Measurements from ENCODE around the gene TLCD5. TPM values are rescaled to one million over a fixed set of nuclear protein-coding genes. Genes with fewer than 3 reads are reported as not detected.

The TLCD5 gene
- total RNA-seq, 1 experiment from 2014 or later: 6.0 TPM

- Histone ChIP-seq H3F3A (ENCODE audit: insufficient read depth, low read depth) (peaks cover 38% of the 10 kb centered on the region), H3K4me2 (peak overlapping the region; percentile 77), H3K4me1 (replicated peaks; ENCODE audit: insufficient read depth) (peaks cover 32% of the 10 kb centered on the region), H3K9me2 (ENCODE audit: insufficient read depth) (no peaks in the 10 kb centered on the region), H3K9me3 (ENCODE audit: insufficient read depth, low read depth) (no peaks in the 10 kb centered on the region), H3K4me3 (peak overlapping the region; percentile 79; the same call in 1 of the 2 replicates), H3K27me3 (ENCODE audit: insufficient read depth, low read depth) (no peaks in the 10 kb centered on the region), H2AFZ (no peak overlapping the region), H3K27ac (no peak overlapping the region), H3K36me3 (ENCODE audit: low read depth) (no peaks in the 10 kb centered on the region), H3K79me2 (ENCODE audit: low read depth) (no peaks in the 10 kb centered on the region), H4K20me1 (ENCODE audit: insufficient read depth) (no peaks in the 10 kb centered on the region)
- intact Hi-C loops (cut with micrococcal nuclease; ENCODE audit: unreplicated experiment): no loop called here
- TF ChIP-seq CTCF (conservative IDR thresholded peaks at IDR 0.05) (no peak), EZH2 (IDR thresholded peaks at IDR 0.05; ENCODE audit: low read depth) (no peak)
- no peak for DNase-seq
- CTCF ChIA-PET: no interaction called here
- POLR2A ChIA-PET (ENCODE audit: unreplicated experiment): no interaction called here
- BruUV-seq (replicated peaks): no TSS peak
Observed at GRCh38 chr11:120326228-120326627, 1.1 kb downstream of the TLCD5 start.

GRCh38 chr11:120326845-120327281, 1.8 kb downstream of the TLCD5 start:
- Histone ChIP-seq H3K27ac (no peak overlapping the region), H3K27me3 (ENCODE audit: insufficient read depth, low read depth) (no peaks in the 10 kb centered on the region), H3K9me2 (ENCODE audit: insufficient read depth) (no peaks in the 10 kb centered on the region), H4K20me1 (ENCODE audit: insufficient read depth) (no peaks in the 10 kb centered on the region), H3K4me3 (no peak overlapping the region), H3K36me3 (ENCODE audit: low read depth) (no peaks in the 10 kb centered on the region), H3F3A (ENCODE audit: insufficient read depth, low read depth) (peaks cover 42% of the 10 kb centered on the region), H3K4me1 (replicated peaks; ENCODE audit: insufficient read depth) (peaks cover 38% of the 10 kb centered on the region), H3K9me3 (ENCODE audit: insufficient read depth, low read depth) (no peaks in the 10 kb centered on the region), H3K4me2 (no peak overlapping the region), H3K79me2 (ENCODE audit: low read depth) (no peaks in the 10 kb centered on the region), H2AFZ (no peak overlapping the region)
- BruUV-seq (replicated peaks): no TSS peak
- DNase-seq: no peak
- TF ChIP-seq CTCF (conservative IDR thresholded peaks at IDR 0.05): no peak
- no peak for TF ChIP-seq EZH2 (IDR thresholded peaks at IDR 0.05; ENCODE audit: low read depth)
- intact Hi-C loops (cut with micrococcal nuclease; ENCODE audit: unreplicated experiment): no loop called here
- ChIA-PET POLR2A (ENCODE audit: unreplicated experiment) (no interaction called here), CTCF (no interaction called here)

GRCh38 chr11:120327311-120327710, 2.2 kb downstream of the TLCD5 start:
- intact Hi-C loops (cut with micrococcal nuclease; ENCODE audit: unreplicated experiment): no loop called here
- no peaks in the 10 kb centered on the region for H3K27me3 ChIP-seq (ENCODE audit: insufficient read depth, low read depth)
- H3K9me2 ChIP-seq (ENCODE audit: insufficient read depth): no peaks in the 10 kb centered on the region
- H3K36me3 ChIP-seq (ENCODE audit: low read depth): no peaks in the 10 kb centered on the region
- no peak for DNase-seq
- no TSS peak for BruUV-seq (replicated peaks)
- H3K9me3 ChIP-seq (ENCODE audit: insufficient read depth, low read depth): no peaks in the 10 kb centered on the region
- H3K79me2 ChIP-seq (ENCODE audit: low read depth): no peaks in the 10 kb centered on the region
- H4K20me1 ChIP-seq (ENCODE audit: insufficient read depth): no peaks in the 10 kb centered on the region
- ChIA-PET CTCF (no interaction called here), POLR2A (ENCODE audit: unreplicated experiment) (no interaction called here)
- no peak overlapping the region for H2AFZ ChIP-seq
- H3K4me2 ChIP-seq: no peak overlapping the region
- TF ChIP-seq CTCF (conservative IDR thresholded peaks at IDR 0.05) (no peak), EZH2 (IDR thresholded peaks at IDR 0.05; ENCODE audit: low read depth) (no peak)
- H3K4me1 ChIP-seq (replicated peaks; ENCODE audit: insufficient read depth): peaks cover 43% of the 10 kb centered on the region
- peaks cover 46% of the 10 kb centered on the region for H3F3A ChIP-seq (ENCODE audit: insufficient read depth, low read depth)
- H3K4me3 ChIP-seq: no peak overlapping the region
- no peak overlapping the region for H3K27ac ChIP-seq
